LNCAP (cell line): ENCODE measurements around the gene TOGARAM2.

Experiments used
- TF ChIP-seq, protein P1 (sequence below): fragments of 450-650 bp; IDR thresholded peaks from 2 replicates; pipeline ENCODE4 v1.5.1; 2017; ENCODE audit warnings: mild to moderate bottlenecking

The TOGARAM2 gene

DNA sequence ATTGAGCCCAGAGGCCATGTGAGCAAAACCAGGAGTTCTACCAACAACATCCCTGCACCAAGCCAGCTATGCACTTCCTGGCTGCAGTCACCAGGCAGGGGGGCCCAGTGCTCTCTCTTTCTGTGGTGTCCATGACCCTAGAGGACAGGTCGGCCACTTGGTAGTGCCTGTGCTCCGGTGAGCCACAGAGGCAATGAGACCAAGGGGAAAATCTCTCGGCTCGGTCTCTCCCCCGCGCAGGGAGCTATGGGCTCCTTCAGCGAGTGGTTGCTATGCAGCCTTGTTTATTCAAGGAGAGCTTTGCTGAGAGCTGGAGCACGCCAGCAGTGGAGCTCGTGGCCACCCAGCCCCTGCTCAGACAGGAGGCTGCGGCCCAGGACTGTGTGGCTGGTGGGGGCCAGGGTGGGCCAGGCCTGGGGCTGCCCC, at the start of gene TOGARAM2:
TOGARAM2 (plus strand) TSS at position 283 of the 426 bp plus-strand sequence. CDS start 13,537 bp downstream, outside the sequence.
- TF ChIP-seq, protein P1, sequence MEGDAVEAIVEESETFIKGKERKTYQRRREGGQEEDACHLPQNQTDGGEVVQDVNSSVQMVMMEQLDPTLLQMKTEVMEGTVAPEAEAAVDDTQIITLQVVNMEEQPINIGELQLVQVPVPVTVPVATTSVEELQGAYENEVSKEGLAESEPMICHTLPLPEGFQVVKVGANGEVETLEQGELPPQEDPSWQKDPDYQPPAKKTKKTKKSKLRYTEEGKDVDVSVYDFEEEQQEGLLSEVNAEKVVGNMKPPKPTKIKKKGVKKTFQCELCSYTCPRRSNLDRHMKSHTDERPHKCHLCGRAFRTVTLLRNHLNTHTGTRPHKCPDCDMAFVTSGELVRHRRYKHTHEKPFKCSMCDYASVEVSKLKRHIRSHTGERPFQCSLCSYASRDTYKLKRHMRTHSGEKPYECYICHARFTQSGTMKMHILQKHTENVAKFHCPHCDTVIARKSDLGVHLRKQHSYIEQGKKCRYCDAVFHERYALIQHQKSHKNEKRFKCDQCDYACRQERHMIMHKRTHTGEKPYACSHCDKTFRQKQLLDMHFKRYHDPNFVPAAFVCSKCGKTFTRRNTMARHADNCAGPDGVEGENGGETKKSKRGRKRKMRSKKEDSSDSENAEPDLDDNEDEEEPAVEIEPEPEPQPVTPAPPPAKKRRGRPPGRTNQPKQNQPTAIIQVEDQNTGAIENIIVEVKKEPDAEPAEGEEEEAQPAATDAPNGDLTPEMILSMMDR, result no peak

DNA sequence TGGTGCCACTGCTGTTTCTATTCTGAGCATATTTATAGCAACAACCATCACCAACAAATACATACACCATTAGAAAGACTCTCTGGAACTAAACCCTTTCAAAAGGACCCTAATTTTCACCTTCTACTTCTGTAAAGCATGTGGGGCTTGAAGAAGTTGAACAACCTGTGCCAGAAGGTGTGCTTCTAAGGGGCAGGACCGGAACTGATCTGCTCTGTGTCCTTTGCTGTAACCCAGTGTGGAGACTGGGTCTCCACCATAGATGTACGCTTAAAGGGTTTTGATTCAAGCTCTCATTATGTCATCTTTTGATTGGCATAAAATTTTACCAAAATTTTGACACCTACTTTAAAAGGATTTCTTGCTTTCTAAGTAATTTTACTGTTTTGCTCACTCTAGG, 46.3 kb upstream of the TOGARAM2 start:
- TF ChIP-seq, protein P1, result no peak

DNA sequence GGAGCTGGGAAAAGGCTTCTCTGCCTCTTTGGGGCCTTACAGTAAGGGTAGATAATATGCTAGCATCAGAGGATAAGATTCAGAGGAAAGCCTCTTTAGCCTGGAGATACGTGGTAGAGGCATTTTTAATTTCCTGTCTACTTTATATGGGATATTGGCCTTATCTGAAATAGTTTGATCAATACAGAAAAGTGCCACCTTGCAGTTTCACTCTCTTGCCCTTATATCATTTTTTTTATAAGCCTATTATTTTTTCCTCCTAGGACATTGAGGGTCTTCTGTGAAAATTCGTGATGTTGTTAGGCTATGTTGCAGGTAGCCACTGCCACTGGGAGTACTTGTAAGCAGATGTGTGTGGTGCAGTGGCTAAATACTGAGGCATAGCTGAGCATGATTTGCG, 40.1 kb upstream of the TOGARAM2 start:
- TF ChIP-seq, protein P1, result no peak

DNA sequence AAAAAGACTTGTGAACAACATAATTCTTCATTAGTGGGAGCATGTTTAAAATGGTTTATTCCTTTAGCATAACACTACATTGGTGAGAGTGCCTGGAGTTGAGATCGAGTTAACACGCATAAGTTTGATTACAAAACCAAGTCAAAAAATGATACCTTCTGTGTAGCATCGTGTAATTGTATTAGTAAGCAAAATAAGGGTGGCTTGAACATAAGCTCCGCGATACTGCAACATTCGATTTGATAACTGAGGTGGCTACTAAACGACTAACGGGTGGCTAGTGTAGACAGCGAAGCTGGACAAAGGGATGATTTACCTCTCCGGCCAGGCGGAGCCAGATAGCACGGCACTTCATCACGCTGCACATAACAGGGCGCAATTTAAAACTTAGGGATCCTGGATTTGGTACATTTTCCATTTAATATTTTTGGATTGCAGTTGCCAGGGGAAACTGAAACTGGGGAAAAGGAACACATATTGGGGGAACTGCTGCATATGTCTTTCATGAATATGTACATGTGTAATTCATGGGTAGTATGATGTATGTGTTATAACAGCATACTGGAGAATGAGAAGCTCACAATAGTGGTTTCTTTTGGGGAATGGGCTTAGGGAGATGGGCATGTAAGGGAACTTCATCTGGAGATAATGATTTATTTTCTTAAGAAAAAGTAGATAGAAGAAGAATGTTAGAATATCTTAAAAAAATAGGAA, 36.4 kb upstream of the TOGARAM2 start:
- TF ChIP-seq, protein P1, result no peak

DNA sequence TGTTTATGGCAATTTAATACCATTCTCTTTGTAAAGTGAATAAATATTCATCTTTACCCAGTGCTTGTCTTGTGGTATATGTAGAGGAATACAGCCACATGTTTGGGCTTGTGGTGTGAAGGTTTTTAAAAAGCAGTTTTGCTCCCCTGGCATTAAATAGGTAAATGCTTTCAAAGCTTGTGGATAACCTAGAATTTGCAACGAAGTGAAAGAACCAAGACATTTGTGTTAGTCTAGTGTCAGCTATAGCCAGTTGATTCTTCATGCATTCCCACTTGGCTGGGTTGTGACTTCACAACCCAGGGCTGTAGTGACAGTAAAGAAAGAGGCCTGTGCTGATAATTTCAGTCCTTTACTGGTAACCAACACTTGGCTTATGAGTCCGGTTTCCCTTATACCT, 32.9 kb upstream of the TOGARAM2 start:
- TF ChIP-seq, protein P1, result no peak

DNA sequence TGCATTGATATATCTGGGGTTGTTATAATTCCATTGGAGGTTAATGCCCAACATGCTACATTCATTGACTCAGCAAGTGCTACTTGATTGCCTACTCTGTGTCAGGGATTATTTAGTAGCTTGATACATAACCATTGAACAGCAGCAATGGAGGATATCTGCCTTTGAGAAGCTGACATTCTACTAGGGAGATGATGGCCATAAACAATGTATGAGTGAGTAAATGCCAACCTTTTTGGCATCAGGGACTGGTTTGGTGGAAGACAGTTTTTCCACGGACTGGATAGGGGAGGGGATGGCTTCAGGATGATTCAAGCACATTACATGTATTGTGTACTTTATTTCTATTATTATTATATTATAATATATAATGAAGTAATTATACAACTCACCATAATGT, 31.9 kb upstream of the TOGARAM2 start:
- TF ChIP-seq, protein P1, result no peak

DNA sequence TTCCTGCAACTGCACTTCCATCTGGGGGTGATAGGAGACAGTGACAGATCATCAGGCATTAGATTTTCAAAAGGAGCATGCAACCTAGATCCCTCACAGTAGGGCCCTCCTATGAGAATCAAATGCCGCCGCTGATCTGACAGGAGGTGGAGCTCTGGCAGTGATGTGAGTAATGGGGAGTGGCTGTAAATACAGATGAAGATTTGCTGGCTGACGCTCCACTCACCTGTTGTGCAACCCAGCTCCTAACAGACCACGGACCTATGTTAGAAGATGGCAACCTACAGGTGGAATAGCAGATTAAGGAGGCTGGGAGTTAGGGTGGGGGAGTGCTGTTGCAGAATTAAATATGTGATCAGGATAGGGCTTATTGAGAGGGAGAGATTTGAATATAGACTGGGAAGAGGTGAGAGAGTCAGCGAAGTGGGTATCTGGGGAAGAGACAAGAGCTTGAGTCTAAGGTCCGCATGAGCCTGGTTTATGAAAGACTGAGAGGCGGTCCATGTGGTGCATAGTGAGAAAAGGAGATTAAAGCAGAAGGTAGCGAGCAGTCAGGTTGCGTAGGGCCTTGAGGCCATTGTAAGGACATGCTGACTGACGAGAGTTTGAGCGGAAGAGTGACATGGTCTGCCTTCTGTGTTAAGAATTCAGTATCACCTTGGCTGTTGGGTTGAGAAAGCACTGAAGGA, 31.3 kb upstream of the TOGARAM2 start:
- TF ChIP-seq, protein P1, result no peak
